K562 (cell line): ENCODE data around the gene CLSTN2.

Experiments
- CBX2 ChIP-seq: fragments of 200-600 bp; sonication (generic); IDR thresholded peaks from one replicate; pipeline ENCODE4 v1.6.1; 2012; ENCODE audit warnings: mild to moderate bottlenecking, low read length, inconsistent platforms; ENCODE audit not compliant: insufficient read depth, poor library complexity, severe bottlenecking
- REST ChIP-seq, 2 experiments: fragments of 450-650 bp; formaldehyde crosslinking in 1 of 2; IDR thresholded peaks; 2 replicates each; pipeline versions ENCODE4 v1.4.0 to v1.6.1; 2014 to 2020; ENCODE audit warnings: mild to moderate bottlenecking in 2 of 2, borderline replicate concordance in 1 of 2, low read depth in 1 of 2
- ZBTB43 ChIP-seq: sonication (generic); formaldehyde crosslinking; IDR thresholded peaks from 2 replicates; pipeline ENCODE4 v1.8.0; 2023; ENCODE audit warnings: mild to moderate bottlenecking, missing genetic modification reagents
- ZBTB7A ChIP-seq: IDR thresholded peaks from 2 replicates; pipeline ENCODE4 v1.6.1; 2011; ENCODE audit warnings: low read depth, mild to moderate bottlenecking, low read length, moderate library complexity, borderline replicate concordance; ENCODE audit not compliant: control insufficient read depth
- ZKSCAN1 ChIP-seq: fragments of 150-350 bp; IDR thresholded peaks from 2 replicates; pipeline ENCODE4 v1.6.1; 2016; ENCODE audit warnings: low read depth, low read length

GRCh38 chr3:140007911-140008869, 73.2 kb downstream of the CLSTN2 start:
- no peak for TF ChIP-seq ZBTB43 (CRISPR knock-in tag)
- no peak for TF ChIP-seq ZBTB7A
- no peak for TF ChIP-seq ZKSCAN1
- no peak for TF ChIP-seq CBX2
- TF ChIP-seq REST (IDR thresholded peaks at IDR 0.05; ENCODE audit: borderline replicate concordance), result no peak
- no peak for TF ChIP-seq REST (CRISPR knock-in tag; IDR thresholded peaks at IDR 0.05; ENCODE audit: low read depth)
